ENCODE data around the gene LMF1.

LMF1 gene

DNA sequence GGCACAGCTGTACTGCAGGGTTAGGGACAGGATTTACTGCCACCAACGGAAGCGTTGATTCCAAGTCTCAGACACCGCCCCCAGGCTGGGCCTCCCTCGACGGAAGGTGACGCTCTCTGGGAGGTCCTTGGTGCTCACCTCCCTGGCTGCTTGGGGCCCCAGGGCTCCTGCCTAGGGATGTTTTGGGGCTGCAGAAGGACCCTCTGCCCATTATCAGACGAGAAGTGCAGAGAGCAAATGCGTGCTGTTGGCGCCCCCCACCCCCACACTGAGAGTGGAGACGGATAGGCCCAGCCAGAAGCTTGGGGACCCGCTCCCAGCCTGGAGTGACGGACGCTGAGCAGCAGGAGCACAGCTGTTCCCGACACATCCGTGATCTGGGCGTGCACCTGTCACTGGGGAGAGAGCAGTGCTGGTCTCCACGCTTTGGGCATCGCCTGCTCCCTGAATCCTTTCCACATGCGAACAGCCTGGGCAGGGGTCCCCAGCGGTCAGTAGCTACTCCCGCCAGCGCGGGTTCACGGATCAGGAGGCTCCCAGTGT is 5.7 kb upstream of the LMF1 start:
- Histone ChIP-seq H3K4me3 (no peak overlapping the region), H3K9me3 (no peaks in the 10 kb centered on the region), H3K4me1 (peaks cover under 1% of the 10 kb centered on the region; the same call in 1 of the 2 replicates), H3K27me3 (ENCODE audit: low read depth) (no peaks in the 10 kb centered on the region), H3K36me3 (replicated peaks) (no peaks in the 10 kb centered on the region)
- DNase-seq (ENCODE audit: low spot score in 2 of 2), result no peak
- in situ Hi-C loops (cut with MboI; ENCODE audit: low sequenced_read_pairs), result no loop called here

DNA sequence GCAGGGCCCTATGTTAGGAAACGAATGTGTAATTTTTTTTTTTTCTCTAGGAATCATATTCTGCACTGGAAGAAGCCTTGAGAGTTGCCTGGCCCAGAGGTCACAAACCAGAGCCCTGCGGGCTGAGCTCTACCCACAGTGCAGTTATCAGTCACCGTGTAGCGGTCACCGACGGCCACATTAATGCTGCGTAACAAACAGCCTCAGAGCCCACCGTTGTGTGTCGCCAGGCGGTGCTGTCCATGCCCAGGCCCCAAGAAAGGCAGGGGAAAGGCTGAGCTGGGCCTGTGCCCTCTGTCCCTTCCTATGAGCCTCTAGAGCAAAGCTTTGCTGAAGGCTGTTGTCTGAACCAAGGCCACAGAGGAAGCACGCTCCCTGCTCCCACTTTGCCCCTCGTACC is 4.5 kb upstream of the LMF1 start:
- Histone ChIP-seq H3K4me1 (peaks cover 4% of the 10 kb centered on the region; the same call in 1 of the 2 replicates), H3K9me3 (no peaks in the 10 kb centered on the region), H3K4me3 (no peak overlapping the region), H3K36me3 (replicated peaks) (no peaks in the 10 kb centered on the region), H3K27me3 (ENCODE audit: low read depth) (no peaks in the 10 kb centered on the region)
- DNase-seq (ENCODE audit: low spot score in 2 of 2), result no peak
- in situ Hi-C loops (cut with MboI; ENCODE audit: low sequenced_read_pairs), result no loop called here

- peaks cover 7% of the 10 kb centered on the region for H3K4me1 ChIP-seq
- H3K4me3 ChIP-seq, result no peak overlapping the region
- no peaks in the 10 kb centered on the region for H3K9me3 ChIP-seq
- in situ Hi-C loops (cut with MboI; ENCODE audit: low sequenced_read_pairs), result no loop called here
- no peaks in the 10 kb centered on the region for H3K36me3 ChIP-seq (replicated peaks)
- no peaks in the 10 kb centered on the region for H3K27me3 ChIP-seq (ENCODE audit: low read depth)
- no peak for DNase-seq (ENCODE audit: low spot score in 2 of 2)
Observed at GRCh38 chr16:974611-975261, 4.0 kb upstream of the LMF1 start.

DNA sequence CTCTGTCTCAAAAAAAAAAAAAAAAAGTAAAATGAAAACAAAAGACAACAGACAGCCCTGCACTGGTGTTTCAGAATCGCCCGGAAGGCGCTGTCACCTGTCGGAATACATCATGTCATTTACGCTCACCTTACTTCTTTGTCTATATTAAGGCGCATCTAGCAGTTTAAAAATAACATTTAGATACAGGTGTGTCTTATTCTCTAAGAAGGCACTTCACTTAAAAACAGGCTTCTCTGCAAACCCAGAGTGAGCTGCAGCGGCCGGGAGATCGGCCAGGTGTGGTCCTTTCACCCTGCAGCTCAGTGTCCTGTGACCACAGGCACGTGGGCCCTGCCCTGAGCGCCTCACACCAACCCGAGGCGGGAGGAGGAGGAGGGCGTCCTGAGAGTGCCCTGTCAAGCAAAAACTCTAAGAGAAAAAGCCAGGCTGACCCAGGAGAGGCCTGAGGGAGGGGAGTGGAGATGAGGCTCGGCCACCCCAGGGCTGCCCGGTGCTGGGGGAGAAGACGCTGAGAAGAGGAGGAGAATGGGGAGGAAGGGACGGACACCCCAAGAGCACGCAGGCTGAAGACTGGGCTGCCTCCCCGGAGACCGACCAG is 3.3 kb upstream of the LMF1 start:
- no peak overlapping the region for H3K4me3 ChIP-seq
- peaks cover 12% of the 10 kb centered on the region for H3K4me1 ChIP-seq
- no peaks in the 10 kb centered on the region for H3K27me3 ChIP-seq (ENCODE audit: low read depth)
- H3K9me3 ChIP-seq, result no peaks in the 10 kb centered on the region
- H3K36me3 ChIP-seq (replicated peaks), result no peaks in the 10 kb centered on the region
- no peak for DNase-seq (ENCODE audit: low spot score in 2 of 2)
- in situ Hi-C loops (cut with MboI; ENCODE audit: low sequenced_read_pairs), result no loop called here

DNA sequence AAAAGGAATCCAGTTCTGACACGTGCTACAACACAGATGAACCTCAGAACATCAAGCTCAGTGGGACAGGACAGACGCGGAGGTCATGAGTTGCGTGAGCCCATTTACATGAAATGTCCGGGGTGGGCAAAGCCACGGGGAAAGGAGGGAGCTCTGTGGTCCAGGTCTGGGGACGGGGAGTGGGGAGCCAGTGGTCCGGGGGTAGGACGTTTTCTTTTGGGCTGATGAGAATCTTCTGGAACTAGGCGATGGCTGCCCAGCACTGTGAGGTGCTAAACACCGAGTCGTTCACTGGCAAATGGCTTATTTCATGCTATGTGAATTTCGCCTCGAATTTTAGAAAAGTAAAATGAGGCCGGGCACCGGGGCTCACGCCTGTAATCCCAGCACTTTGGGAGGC is 2.6 kb upstream of the LMF1 start:
- Histone ChIP-seq H3K9me3 (no peaks in the 10 kb centered on the region), H3K4me1 (peaks cover 12% of the 10 kb centered on the region), H3K36me3 (replicated peaks) (no peaks in the 10 kb centered on the region), H3K4me3 (no peak overlapping the region), H3K27me3 (ENCODE audit: low read depth) (no peaks in the 10 kb centered on the region)
- DNase-seq (ENCODE audit: low spot score in 2 of 2), result no peak
- in situ Hi-C loops (cut with MboI; ENCODE audit: low sequenced_read_pairs), result no loop called here

- Histone ChIP-seq H3K4me1 (peaks cover 12% of the 10 kb centered on the region), H3K9me3 (no peaks in the 10 kb centered on the region), H3K27me3 (ENCODE audit: low read depth) (no peaks in the 10 kb centered on the region), H3K36me3 (replicated peaks) (no peaks in the 10 kb centered on the region), H3K4me3 (no peak overlapping the region)
- in situ Hi-C loops (cut with MboI; ENCODE audit: low sequenced_read_pairs), result no loop called here
- no peak for DNase-seq (ENCODE audit: low spot score in 2 of 2)
Observed at GRCh38 chr16:972316-973002, 1.7 kb upstream of the LMF1 start.

DNA sequence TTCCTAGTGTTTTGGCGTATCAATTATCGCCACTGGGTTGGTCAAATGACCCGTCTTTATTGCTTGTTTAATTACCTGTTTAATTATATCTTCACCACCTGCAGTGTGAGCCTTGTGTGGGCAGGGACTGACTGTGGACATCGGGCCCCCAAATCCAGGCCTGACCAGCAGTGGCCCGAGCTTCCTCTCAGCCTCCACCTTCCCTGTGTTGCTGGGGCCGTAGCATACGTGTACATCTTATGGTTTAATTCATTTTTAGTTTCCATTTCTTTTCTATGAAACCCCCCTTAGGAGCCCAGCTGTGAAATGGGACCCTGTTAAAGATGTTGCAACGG is 1.2 kb upstream of the LMF1 start:
- H3K4me1 ChIP-seq, result peaks cover 12% of the 10 kb centered on the region
- DNase-seq (ENCODE audit: low spot score in 2 of 2), result no peak
- H3K27me3 ChIP-seq (ENCODE audit: low read depth), result no peaks in the 10 kb centered on the region

GRCh38 chr16:971582-971905 is 760 bp upstream of the LMF1 start:
- Histone ChIP-seq H3K4me3 (peak overlapping the region; percentile 78; the same call in 1 of the 2 replicates), H3K27me3 (ENCODE audit: low read depth) (no peaks in the 10 kb centered on the region), H3K4me1 (peaks cover 12% of the 10 kb centered on the region), H3K9me3 (no peaks in the 10 kb centered on the region), H3K36me3 (replicated peaks) (no peaks in the 10 kb centered on the region)
- in situ Hi-C loops (cut with MboI; ENCODE audit: low sequenced_read_pairs), result no loop called here
- no peak for DNase-seq (ENCODE audit: low spot score in 2 of 2)

More for the DNA sequence above, 1.2 kb upstream of the LMF1 start:
- in situ Hi-C loops (cut with MboI; ENCODE audit: low sequenced_read_pairs), result no loop called here
- no peak overlapping the region for H3K4me3 ChIP-seq
- H3K9me3 ChIP-seq, result no peaks in the 10 kb centered on the region
- no peaks in the 10 kb centered on the region for H3K36me3 ChIP-seq (replicated peaks)

GRCh38 chr16:970386-970765 is 408 bp downstream of the LMF1 start:
- in situ Hi-C loops (cut with MboI; ENCODE audit: low sequenced_read_pairs), result no loop called here
- Histone ChIP-seq H3K4me3 (peak overlapping the region; percentile 78), H3K9me3 (peaks cover 3% of the 10 kb centered on the region; the same call in 1 of the 2 replicates), H3K36me3 (replicated peaks) (no peaks in the 10 kb centered on the region), H3K27me3 (ENCODE audit: low read depth) (no peaks in the 10 kb centered on the region), H3K4me1 (peaks cover 12% of the 10 kb centered on the region)
- no peak for DNase-seq (ENCODE audit: low spot score in 2 of 2)

- peak in 1 of 2 experiments; percentile 51 for DNase-seq (ENCODE audit: low spot score in 2 of 2)
- H3K36me3 ChIP-seq (replicated peaks), result no peaks in the 10 kb centered on the region
- peak overlapping the region; percentile 78 for H3K4me3 ChIP-seq
- peaks cover 3% of the 10 kb centered on the region; the same call in 1 of the 2 replicates for H3K9me3 ChIP-seq
- no peaks in the 10 kb centered on the region for H3K27me3 ChIP-seq (ENCODE audit: low read depth)
- in situ Hi-C loops (cut with MboI; ENCODE audit: low sequenced_read_pairs), result no loop called here
- H3K4me1 ChIP-seq, result peaks cover 12% of the 10 kb centered on the region
Observed at GRCh38 chr16:969508-970385, 1.0 kb downstream of the LMF1 start.

GRCh38 chr16:968620-969019 is 2.2 kb downstream of the LMF1 start:
- H3K4me1 ChIP-seq, result peaks cover 12% of the 10 kb centered on the region
- no peak for DNase-seq (ENCODE audit: low spot score in 2 of 2)
- in situ Hi-C loops (cut with MboI; ENCODE audit: low sequenced_read_pairs), result no loop called here
- no peak overlapping the region for H3K4me3 ChIP-seq
- peaks cover 3% of the 10 kb centered on the region; the same call in 1 of the 2 replicates for H3K9me3 ChIP-seq
- H3K36me3 ChIP-seq (replicated peaks), result no peaks in the 10 kb centered on the region
- no peaks in the 10 kb centered on the region for H3K27me3 ChIP-seq (ENCODE audit: low read depth)

DNA sequence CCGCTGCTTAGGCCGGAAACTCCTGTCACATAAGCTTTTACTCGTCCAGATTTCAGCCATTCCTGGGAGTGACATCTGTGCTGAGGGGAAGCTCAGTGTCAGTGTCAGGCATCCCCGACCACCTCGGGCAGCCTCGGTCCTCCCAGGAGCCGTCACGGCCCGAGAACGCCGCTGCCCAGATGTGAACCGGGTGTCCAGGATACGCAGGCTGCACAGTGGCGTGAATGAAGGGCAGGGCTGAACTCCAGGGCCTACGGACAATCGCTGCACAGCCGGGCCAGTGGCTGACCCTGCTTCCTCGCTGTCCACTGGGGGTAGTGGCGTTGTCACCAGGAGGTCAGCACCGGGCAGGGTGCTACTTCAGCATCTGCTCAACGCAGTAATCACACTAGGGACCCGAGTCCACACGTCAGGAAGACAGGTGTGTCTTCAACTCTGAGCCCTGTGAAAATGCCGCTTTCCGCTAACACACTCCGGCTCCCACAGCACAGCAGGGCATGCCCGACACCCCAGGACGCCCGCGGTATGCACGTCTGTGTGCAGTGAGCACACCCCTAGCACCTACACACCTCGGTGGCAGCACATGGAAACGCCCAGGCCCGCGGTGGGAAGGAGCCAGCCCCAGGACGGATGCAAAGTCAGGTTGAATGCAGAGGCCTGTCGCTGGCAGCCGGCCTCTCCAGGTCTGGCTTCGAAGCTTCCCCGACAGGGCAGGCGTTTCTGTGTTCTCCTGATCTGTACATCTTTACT is 3.1 kb downstream of the LMF1 start:
- Histone ChIP-seq H3K36me3 (replicated peaks) (no peaks in the 10 kb centered on the region), H3K4me1 (peaks cover 12% of the 10 kb centered on the region), H3K9me3 (peaks cover 3% of the 10 kb centered on the region; the same call in 1 of the 2 replicates), H3K4me3 (no peak overlapping the region), H3K27me3 (ENCODE audit: low read depth) (no peaks in the 10 kb centered on the region)
- in situ Hi-C loops (cut with MboI; ENCODE audit: low sequenced_read_pairs), result no loop called here
- DNase-seq (ENCODE audit: low spot score in 2 of 2), result no peak

GRCh38 chr16:967077-967541 is 3.7 kb downstream of the LMF1 start:
- H3K9me3 ChIP-seq, result peaks cover 3% of the 10 kb centered on the region; the same call in 1 of the 2 replicates
- no peak overlapping the region for H3K4me3 ChIP-seq
- H3K4me1 ChIP-seq, result peaks cover 12% of the 10 kb centered on the region
- in situ Hi-C loops (cut with MboI; ENCODE audit: low sequenced_read_pairs), result no loop called here
- H3K36me3 ChIP-seq (replicated peaks), result no peaks in the 10 kb centered on the region
- peak in 1 of 2 experiments; percentile 5 for DNase-seq (ENCODE audit: low spot score in 2 of 2)
- no peaks in the 10 kb centered on the region for H3K27me3 ChIP-seq (ENCODE audit: low read depth)

Measured in HAP-1 (cell line).